ENCODE measurements around the gene GUCA1A.

DNA sequence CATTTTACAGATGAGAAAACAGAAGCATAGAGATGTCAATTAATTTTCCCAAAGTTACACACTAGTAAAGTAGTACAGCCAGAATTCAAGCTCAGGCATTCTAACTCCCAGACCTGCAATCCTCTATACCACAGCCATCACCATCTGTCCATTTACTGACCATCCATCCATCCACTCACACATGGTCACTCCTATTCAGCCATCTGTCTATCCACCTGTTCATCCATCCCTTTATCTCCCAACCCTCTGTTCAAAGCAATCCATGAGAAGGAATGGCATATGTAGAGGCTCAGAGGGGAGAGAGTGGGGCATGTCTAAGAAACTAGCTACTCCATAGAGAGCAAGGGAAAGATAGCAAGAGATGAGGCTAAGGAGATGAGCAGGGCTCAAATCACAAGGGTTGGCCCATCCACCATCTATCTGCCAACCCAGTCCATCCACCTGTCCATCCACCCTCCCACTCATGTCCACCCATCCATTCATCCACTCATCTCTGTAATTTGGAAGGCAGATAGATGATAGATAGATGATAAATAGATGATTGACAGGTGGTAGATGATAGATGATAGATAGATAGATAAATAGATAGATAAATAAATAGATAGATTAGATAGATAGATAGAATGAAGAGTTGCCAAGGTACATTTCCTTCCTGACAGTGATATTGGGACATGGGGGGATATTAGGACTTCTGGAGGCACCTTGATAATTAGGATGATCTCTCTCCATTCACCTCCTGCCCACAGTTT is 18.5 kb upstream of the GUCA1A start:
- TF ChIP-seq, protein P1, sequence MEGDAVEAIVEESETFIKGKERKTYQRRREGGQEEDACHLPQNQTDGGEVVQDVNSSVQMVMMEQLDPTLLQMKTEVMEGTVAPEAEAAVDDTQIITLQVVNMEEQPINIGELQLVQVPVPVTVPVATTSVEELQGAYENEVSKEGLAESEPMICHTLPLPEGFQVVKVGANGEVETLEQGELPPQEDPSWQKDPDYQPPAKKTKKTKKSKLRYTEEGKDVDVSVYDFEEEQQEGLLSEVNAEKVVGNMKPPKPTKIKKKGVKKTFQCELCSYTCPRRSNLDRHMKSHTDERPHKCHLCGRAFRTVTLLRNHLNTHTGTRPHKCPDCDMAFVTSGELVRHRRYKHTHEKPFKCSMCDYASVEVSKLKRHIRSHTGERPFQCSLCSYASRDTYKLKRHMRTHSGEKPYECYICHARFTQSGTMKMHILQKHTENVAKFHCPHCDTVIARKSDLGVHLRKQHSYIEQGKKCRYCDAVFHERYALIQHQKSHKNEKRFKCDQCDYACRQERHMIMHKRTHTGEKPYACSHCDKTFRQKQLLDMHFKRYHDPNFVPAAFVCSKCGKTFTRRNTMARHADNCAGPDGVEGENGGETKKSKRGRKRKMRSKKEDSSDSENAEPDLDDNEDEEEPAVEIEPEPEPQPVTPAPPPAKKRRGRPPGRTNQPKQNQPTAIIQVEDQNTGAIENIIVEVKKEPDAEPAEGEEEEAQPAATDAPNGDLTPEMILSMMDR (IDR thresholded peaks at IDR 0.05): no peak
- TF ChIP-seq POLR2A (IDR thresholded peaks at IDR 0.05) (no peak), POLR2AphosphoS5 (IDR thresholded peaks at IDR 0.05) (no peak), EP300 (IDR thresholded peaks at IDR 0.05) (no peak)

Data from upper lobe of left lung (tissue), 4 donors.